ENCODE measurements around the gene ZNF324. TPM values are rescaled to one million over a fixed set of nuclear protein-coding genes. Genes with fewer than 3 reads are reported as not detected.

ZNF324 gene
- total and polyA plus RNA-seq, 2 of the 13 experiments (the other 11 are each of a cell fraction or from before 2014, with no cell fraction given), result 1.1 to 4.7 TPM

- no peak for TF ChIP-seq EEA1 (CRISPR knock-in tag; IDR thresholded peaks at IDR 0.05; ENCODE audit: borderline replicate concordance)
- no peak for TF ChIP-seq SNAPC2 (CRISPR knock-in tag; IDR thresholded peaks at IDR 0.05)
- no peak for TF ChIP-seq FOXO1 (CRISPR knock-in tag; IDR thresholded peaks at IDR 0.05)
- peak; percentile 40; the same call in 1 of the 2 replicates for TF ChIP-seq NAIF1 (CRISPR knock-in tag; IDR thresholded peaks at IDR 0.05; ENCODE audit: borderline replicate concordance)
- TF ChIP-seq NR1H2 (CRISPR knock-in tag; IDR thresholded peaks at IDR 0.05; ENCODE audit: borderline replicate concordance, low read depth), result no peak
Measured at GRCh38 chr19:58466760-58467589, at the start of gene ZNF324 (continued).

- Histone ChIP-seq H3K4me2 (ENCODE audit: low read depth, low read length) (no peak overlapping the region), H3K79me2 (ENCODE audit: insufficient read depth, low read length) (no peaks in the 10 kb centered on the region), H3K36me3 (replicated peaks in 1 of 2; ENCODE audit: control insufficient read depth in 1 of 2, insufficient read depth in 2 of 2, low read length in 2 of 2) (no peaks in the 10 kb centered on the region), H3K27me3 (ENCODE audit: control insufficient read depth in 1 of 2, insufficient read depth in 2 of 2, low read length in 2 of 2) (no peaks in the 10 kb centered on the region), H3K9me3 (ENCODE audit: low read length) (no peaks in the 10 kb centered on the region), H3K4me1 (ENCODE audit: insufficient read depth, low read length) (no peaks in the 10 kb centered on the region), H4K20me1 (ENCODE audit: insufficient read depth, low read length) (no peaks in the 10 kb centered on the region), H3K9ac (ENCODE audit: insufficient read depth, low read depth, low read length) (no peak overlapping the region), H3K27ac (ENCODE audit: extremely low read length, insufficient read depth, low read length) (no peak overlapping the region), H2AFZ (ENCODE audit: low read length) (no peak overlapping the region), H3K4me3 (replicated peaks in 1 of 3; ENCODE audit: insufficient read depth in 1 of 3, low read depth in 2 of 3, low read length in 3 of 3) (no peak overlapping the region)
- ChIA-PET POLR2A (no interaction called here), CTCF (ENCODE audit: low intra/inter-chr PET ratio, low total read pairs) (no interaction called here)
- intact Hi-C loops (cut with micrococcal nuclease; ENCODE audit: unreplicated experiment), result no loop called here
- DNase-seq (ENCODE audit: low spot score) (no peak), FAIRE-seq (no peak), ATAC-seq (no peak)
- WGBS (ENCODE audit: low lambda C conversion rate), result 83% methylated on average over 1 of the region's 1 CpG
- no TSS peak for BruUV-seq (replicated peaks)
- in situ Hi-C loops (cut with HindIII; ENCODE audit: extremely low pct_ligation_motif_present, low pct_unique_long_range_greater_than_20kb), result no loop called here
- no peak for TF ChIP-seq RFXAP (CRISPR knock-in tag; IDR thresholded peaks at IDR 0.05; ENCODE audit: borderline replicate concordance)
- no peak for TF ChIP-seq KLF11 (CRISPR knock-in tag; IDR thresholded peaks at IDR 0.05)
- no peak for TF ChIP-seq ZMAT3 (CRISPR knock-in tag; conservative IDR thresholded peaks at IDR 0.05)
- TF ChIP-seq USF2 (IDR thresholded peaks at IDR 0.05; ENCODE audit: low read depth, low read length), result no peak
- no peak for TF ChIP-seq USF2 (CRISPR knock-in tag; IDR thresholded peaks at IDR 0.05; ENCODE audit: borderline replicate concordance)
- TF ChIP-seq ZNF468 (CRISPR knock-in tag; IDR thresholded peaks at IDR 0.05), result no peak
Measured at GRCh38 chr19:58428617-58429016, 38.3 kb upstream of the ZNF324 start.
